ENCODE results near the gene GEMIN4. TPM values are rescaled to one million over a fixed set of nuclear protein-coding genes. Genes with fewer than 3 reads are reported as not detected.
A peak's percentile ranks its signal among the peaks of the same experiment; 100 is the strongest.

GEMIN4 gene
- total and polyA plus RNA-seq, 2 of the 8 experiments (the other 6 are each of a cell fraction or from before 2014, with no cell fraction given): 32.1 to 51.9 TPM

- Histone ChIP-seq H3K79me2 (ENCODE audit: control insufficient read depth in 1 of 2, insufficient read depth in 2 of 2, low read length in 2 of 2) (no peaks in the 10 kb centered on the region), H3K79me1 (ENCODE audit: low read depth, low read length) (no peaks in the 10 kb centered on the region; the same call in 1 of the 2 replicates), H2BK120ac (replicated peaks; ENCODE audit: low read depth, low read length) (no peak overlapping the region), H3K4me1 (replicated peaks in 1 of 4; ENCODE audit: control insufficient read depth in 3 of 4, insufficient read depth in 4 of 4, low read length in 3 of 4) (peaks cover 0 to 5% (median 0%) of the 10 kb centered on the region in 4 experiments; a peak in 3 of 7 replicates), H3K9ac (replicated peaks in 1 of 4; ENCODE audit: extremely low read depth in 1 of 4, low read depth in 3 of 4, low read length in 3 of 4) (no peak overlapping the region), H3K4me2 (ENCODE audit: insufficient read depth in 1 of 2, low read depth in 2 of 2, low read length in 2 of 2) (no peak overlapping the region), H3K9me3 (ENCODE audit: insufficient read depth in 2 of 2, low read depth in 1 of 2, low read length in 1 of 2) (no peaks in the 10 kb centered on the region), H3K4ac (replicated peaks; ENCODE audit: insufficient read length, low read depth, low read length) (no peak overlapping the region), H3K27ac (ENCODE audit: low read depth, low read length) (no peak overlapping the region; the same call in 1 of the 2 replicates), H3K23me2 (ENCODE audit: low read depth, low read length) (no peaks in the 10 kb centered on the region), H3K4me3 (ENCODE audit: extremely low read depth in 1 of 4, insufficient read depth in 2 of 4, low read depth in 3 of 4, low read length in 4 of 4) (no peak overlapping the region), H4K91ac (replicated peaks; ENCODE audit: insufficient read length, low read length) (no peak overlapping the region), H2BK20ac (ENCODE audit: low read length) (no peak overlapping the region), H2BK5ac (ENCODE audit: low read depth, low read length) (no peak overlapping the region), H3K14ac (ENCODE audit: insufficient read length) (no peak overlapping the region), H2AK5ac (ENCODE audit: low read depth, low read length) (no peak overlapping the region), H3K27me3 (replicated peaks in 1 of 4; ENCODE audit: control insufficient read depth in 3 of 4, extremely low read depth in 1 of 4, insufficient read depth in 3 of 4, low read length in 3 of 4) (no peaks in the 10 kb centered on the region), H2BK12ac (ENCODE audit: low read depth, low read length) (no peak overlapping the region), H3K56ac (replicated peaks; ENCODE audit: insufficient read length, low read depth, low read length) (no peak overlapping the region), H4K5ac (ENCODE audit: insufficient read length, low read depth, low read length) (no peak overlapping the region), H3K23ac (ENCODE audit: insufficient read length) (no peak overlapping the region), H2AFZ (ENCODE audit: low read length) (no peak overlapping the region), H3K18ac (ENCODE audit: extremely low read depth, low read length) (no peak overlapping the region), H4K20me1 (replicated peaks in 1 of 2; ENCODE audit: control insufficient read depth in 1 of 2, insufficient read depth in 2 of 2, low read length in 2 of 2) (peaks cover 3 to 5% of the 10 kb centered on the region in 2 experiments), H2BK15ac (ENCODE audit: low read length) (no peak overlapping the region), H4K8ac (ENCODE audit: extremely low read depth, insufficient read depth, low read length) (peak overlapping the region; percentile 31; the same call in 1 of the 2 replicates), H3K36me3 (ENCODE audit: control insufficient read depth in 2 of 4, insufficient read depth in 4 of 4, low read length in 3 of 4) (peaks cover 0 to 6% (median 3%) of the 10 kb centered on the region in 4 experiments; a peak in 4 of 8 replicates)
- ChIA-PET CTCF (ENCODE audit: partially characterized antibody) (interaction anchor here (0.5 to 17.5 kb wide), 12 partner anchors 8 to 259 kb away, joined by 3 to 258 read pairs (median 6); partner anchors contain the start of genes NXN and TIMM22), POLR2A (ENCODE audit: partially characterized antibody) (interaction anchor here (1.1 to 3.1 kb wide), 3 partner anchors 8 to 184 kb away, joined by 3 to 9 read pairs (median 3); no protein-coding TSS in a partner anchor)
- DNase-seq (ENCODE audit: low read depth in 1 of 2, low spot score in 2 of 2): no peak
- no peak for TF ChIP-seq SP4 (IDR thresholded peaks at IDR 0.05; ENCODE audit: low read length)
- no peak for TF ChIP-seq CBX5 (IDR thresholded peaks at IDR 0.05; ENCODE audit: low read depth, low read length)
- no peak for TF ChIP-seq KDM1A (IDR thresholded peaks at IDR 0.05; ENCODE audit: borderline replicate concordance, low read length)
- no peak for TF ChIP-seq SAP30 (IDR thresholded peaks at IDR 0.05; ENCODE audit: insufficient read depth, insufficient replicate concordance, low read length)
- TF ChIP-seq JUN (IDR thresholded peaks at IDR 0.05; ENCODE audit: low read depth, low read length): no peak
- no peak for TF ChIP-seq ATF3 (IDR thresholded peaks at IDR 0.05; ENCODE audit: insufficient read depth, low read depth, low read length)
- TF ChIP-seq TAF1 (IDR thresholded peaks at IDR 0.05; ENCODE audit: low read depth, low read length): no peak
- no peak for TF ChIP-seq EGR1 (IDR thresholded peaks at IDR 0.05; ENCODE audit: borderline replicate concordance, low read depth, low read length)
- 89% methylated on average over 15 of the region's 15 CpGs; no CpG with 5 or more reads in 1 of the 2 experiments for WGBS, 2 experiments (ENCODE audit: extremely low coverage in 1 of 2, insufficient coverage in 1 of 2, insufficient read length in 1 of 2, insufficient replicate concordance in 2 of 2, low coverage in 1 of 2, low lambda C conversion rate in 2 of 2, missing lambda C conversion rate in 1 of 2)
- FAIRE-seq: no peak
Measured at GRCh38 chr17:796609-797008, 44.5 kb upstream of the GEMIN4 start.
